ENCODE measurements around the gene VN1R5. TPM values are rescaled to one million over a fixed set of nuclear protein-coding genes. Genes with fewer than 3 reads are reported as not detected.

Gene VN1R5
- total and polyA plus RNA-seq, 7 donors = not detected

DNA sequence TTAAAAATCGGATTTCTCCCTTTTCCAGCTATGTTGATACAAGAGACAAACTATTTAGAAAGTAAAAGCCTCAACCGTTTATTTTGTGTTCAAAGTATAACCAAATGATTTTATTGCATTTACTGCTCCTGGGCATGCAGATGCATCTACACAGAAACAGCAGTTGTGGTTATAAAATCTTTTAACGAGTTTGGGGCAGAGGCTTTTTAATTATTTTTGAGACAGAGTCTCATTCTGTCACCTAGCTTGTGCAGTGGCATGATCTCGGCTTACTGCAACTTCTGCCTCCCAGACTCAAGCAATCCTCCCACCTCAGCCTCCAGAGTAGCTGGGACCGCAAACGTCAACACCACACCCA lies 42.2 kb downstream of the VN1R5 start:
- H3K9me3 ChIP-seq = no peaks in the 10 kb centered on the region
- intact Hi-C loops (cut with DNase I) = no loop called here
- H3K27ac ChIP-seq = no peak overlapping the region
- H3K27me3 ChIP-seq = no peaks in the 10 kb centered on the region
- TF ChIP-seq EP300 (IDR thresholded peaks at IDR 0.05) (no peak), POLR2A (IDR thresholded peaks at IDR 0.05) (no peak), POLR2AphosphoS5 (IDR thresholded peaks at IDR 0.05) (no peak)
- TF ChIP-seq, protein P1, sequence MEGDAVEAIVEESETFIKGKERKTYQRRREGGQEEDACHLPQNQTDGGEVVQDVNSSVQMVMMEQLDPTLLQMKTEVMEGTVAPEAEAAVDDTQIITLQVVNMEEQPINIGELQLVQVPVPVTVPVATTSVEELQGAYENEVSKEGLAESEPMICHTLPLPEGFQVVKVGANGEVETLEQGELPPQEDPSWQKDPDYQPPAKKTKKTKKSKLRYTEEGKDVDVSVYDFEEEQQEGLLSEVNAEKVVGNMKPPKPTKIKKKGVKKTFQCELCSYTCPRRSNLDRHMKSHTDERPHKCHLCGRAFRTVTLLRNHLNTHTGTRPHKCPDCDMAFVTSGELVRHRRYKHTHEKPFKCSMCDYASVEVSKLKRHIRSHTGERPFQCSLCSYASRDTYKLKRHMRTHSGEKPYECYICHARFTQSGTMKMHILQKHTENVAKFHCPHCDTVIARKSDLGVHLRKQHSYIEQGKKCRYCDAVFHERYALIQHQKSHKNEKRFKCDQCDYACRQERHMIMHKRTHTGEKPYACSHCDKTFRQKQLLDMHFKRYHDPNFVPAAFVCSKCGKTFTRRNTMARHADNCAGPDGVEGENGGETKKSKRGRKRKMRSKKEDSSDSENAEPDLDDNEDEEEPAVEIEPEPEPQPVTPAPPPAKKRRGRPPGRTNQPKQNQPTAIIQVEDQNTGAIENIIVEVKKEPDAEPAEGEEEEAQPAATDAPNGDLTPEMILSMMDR (IDR thresholded peaks at IDR 0.05) = no peak
- 13 to 60% methylated on average over 6 of the region's 6 CpGs for WGBS, 2 donors
- H3K4me1 ChIP-seq = no peaks in the 10 kb centered on the region
- peaks cover 0 to 35% (median 16%) of the 10 kb centered on the region in 4 donors for H3K36me3 ChIP-seq
- H3K4me3 ChIP-seq = no peak overlapping the region
- DNase-seq = no peak

DNA sequence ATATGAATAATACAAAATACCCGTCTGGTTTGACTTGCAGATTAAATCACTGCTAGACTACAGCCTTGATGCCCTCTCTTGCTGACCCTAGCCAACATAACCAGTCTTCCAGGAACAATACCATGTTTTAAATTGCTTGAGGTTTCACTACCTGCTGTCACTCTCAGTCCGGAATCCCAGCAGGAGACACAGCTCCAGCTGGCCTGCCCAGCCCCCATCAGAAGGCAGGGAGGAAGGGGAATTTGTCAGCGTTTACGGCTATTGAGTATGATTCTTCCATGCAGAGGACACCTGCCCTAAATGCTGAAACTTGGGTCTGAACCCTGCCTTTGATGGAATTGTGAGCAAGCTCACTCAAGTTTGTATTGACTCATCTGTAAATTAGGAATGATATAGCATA lies 42.8 kb downstream of the VN1R5 start:
- H3K27me3 ChIP-seq = no peaks in the 10 kb centered on the region
- peaks cover 0 to 41% (median 19%) of the 10 kb centered on the region in 4 donors for H3K36me3 ChIP-seq
- no peaks in the 10 kb centered on the region for H3K4me1 ChIP-seq
- DNase-seq = no peak
- no peak overlapping the region for H3K27ac ChIP-seq
- H3K4me3 ChIP-seq = no peak overlapping the region
- 23 to 70% methylated on average over 4 of the region's 4 CpGs for WGBS, 2 donors
- TF ChIP-seq, protein P1 (IDR thresholded peaks at IDR 0.05) = no peak
- TF ChIP-seq POLR2A (IDR thresholded peaks at IDR 0.05) (no peak), EP300 (IDR thresholded peaks at IDR 0.05) (no peak), POLR2AphosphoS5 (IDR thresholded peaks at IDR 0.05) (no peak)
- H3K9me3 ChIP-seq = no peaks in the 10 kb centered on the region
- intact Hi-C loops (cut with DNase I) = no loop called here

GRCh38 chr1:247299723-247300381 lies 44.0 kb downstream of the VN1R5 start:
- Histone ChIP-seq H3K4me3 (no peak overlapping the region), H3K27ac (no peak overlapping the region), H3K36me3 (peaks cover 0 to 53% (median 20%) of the 10 kb centered on the region in 4 donors), H3K27me3 (no peaks in the 10 kb centered on the region), H3K4me1 (no peaks in the 10 kb centered on the region), H3K9me3 (no peaks in the 10 kb centered on the region)
- TF ChIP-seq POLR2AphosphoS5 (IDR thresholded peaks at IDR 0.05) = no peak
- TF ChIP-seq POLR2A (IDR thresholded peaks at IDR 0.05) = no peak
- TF ChIP-seq, protein P1 (IDR thresholded peaks at IDR 0.05) = no peak
- no peak for TF ChIP-seq EP300 (IDR thresholded peaks at IDR 0.05)
- intact Hi-C loops (cut with DNase I) = no loop called here
- WGBS, 2 donors = 92 to 93% methylated on average over 12 of the region's 12 CpGs
- DNase-seq = no peak

GRCh38 chr1:247300491-247301175 lies 44.8 kb downstream of the VN1R5 start:
- peaks cover 0 to 61% (median 20%) of the 10 kb centered on the region in 4 donors for H3K36me3 ChIP-seq
- no peaks in the 10 kb centered on the region for H3K9me3 ChIP-seq
- no peaks in the 10 kb centered on the region for H3K27me3 ChIP-seq
- H3K27ac ChIP-seq = no peak overlapping the region
- H3K4me3 ChIP-seq = no peak overlapping the region
- H3K4me1 ChIP-seq = no peaks in the 10 kb centered on the region
- intact Hi-C loops (cut with DNase I) = no loop called here
- TF ChIP-seq, protein P1 (IDR thresholded peaks at IDR 0.05) = no peak
- TF ChIP-seq POLR2AphosphoS5 (IDR thresholded peaks at IDR 0.05) = no peak
- no peak for TF ChIP-seq POLR2A (IDR thresholded peaks at IDR 0.05)
- no peak for TF ChIP-seq EP300 (IDR thresholded peaks at IDR 0.05)
- 98% methylated on average over 47 of the region's 47 CpGs for WGBS, 2 donors
- no peak for DNase-seq
